Trophoblast cell (in vitro differentiated cells and primary cell): ENCODE data around the gene UBAC2.

ENCODE experiments used
- DNase-seq, 2 donors: peaks; one replicate each; pipeline ENCODE4 v3.0.0-alpha.2; 2016
- H2AFZ ChIP-seq: 2 replicates; pipeline ENCODE4 v1.6.1; 2013; ENCODE audit warnings: low read length, moderate library complexity, mild to moderate bottlenecking; ENCODE audit not compliant: insufficient read depth, poor library complexity
- H2AK5ac ChIP-seq: 2 replicates; pipeline ENCODE4 v1.6.1; 2013; ENCODE audit warnings: mild to moderate bottlenecking, low read length
- H2BK120ac ChIP-seq: 2 replicates; pipeline ENCODE4 v1.6.1; 2013; ENCODE audit warnings: low read length, mild to moderate bottlenecking, moderate library complexity; ENCODE audit not compliant: insufficient read depth, poor library complexity
- H2BK12ac ChIP-seq: 2 replicates; pipeline ENCODE4 v1.6.1; 2013; ENCODE audit warnings: mild to moderate bottlenecking, low read length, moderate library complexity
- H2BK5ac ChIP-seq: 2 replicates; pipeline ENCODE4 v1.6.1; 2013; ENCODE audit warnings: low read length, low read depth, moderate library complexity, mild to moderate bottlenecking; ENCODE audit not compliant: poor library complexity
- H3K14ac ChIP-seq: 2 replicates; pipeline ENCODE4 v1.6.1; 2013; ENCODE audit warnings: mild to moderate bottlenecking, low read length
- H3K18ac ChIP-seq: 2 replicates; pipeline ENCODE4 v1.6.1; 2013; ENCODE audit warnings: mild to moderate bottlenecking, low read length
- H3K23ac ChIP-seq: 2 replicates; pipeline ENCODE4 v1.6.1; 2013; ENCODE audit warnings: low read length
- H3K27ac ChIP-seq: 2 replicates; pipeline ENCODE4 v1.5.1; 2013; ENCODE audit warnings: low read depth, mild to moderate bottlenecking, inconsistent platforms, low read length, moderate library complexity
- H3K27me3 ChIP-seq: 2 replicates; pipeline ENCODE4 v1.6.1; 2013; ENCODE audit warnings: inconsistent platforms, mild to moderate bottlenecking, low read length, moderate library complexity; ENCODE audit not compliant: insufficient read depth
- H3K36me3 ChIP-seq, 2 experiments: 1 replicate in 1 of 2; 2 replicates in 1 of 2; pipeline ENCODE4 v1.6.1; 2013; ENCODE audit warnings: low read length in 2 of 2, mild to moderate bottlenecking in 2 of 2, moderate library complexity in 1 of 2; ENCODE audit not compliant: insufficient read depth in 2 of 2, control insufficient read depth in 1 of 2
- H3K4ac ChIP-seq: 2 replicates; pipeline ENCODE4 v1.6.1; 2013; ENCODE audit warnings: low read depth, mild to moderate bottlenecking, low read length, moderate library complexity
- H3K4me1 ChIP-seq, 2 experiments: 1 replicate in 1 of 2; 2 replicates in 1 of 2; pipeline ENCODE4 v1.6.1; 2013; ENCODE audit warnings: low read length in 2 of 2, mild to moderate bottlenecking in 2 of 2, moderate library complexity in 1 of 2; ENCODE audit not compliant: insufficient read depth in 2 of 2, control insufficient read depth in 1 of 2
- H3K4me2 ChIP-seq: 2 replicates; pipeline ENCODE4 v1.6.1; 2013; ENCODE audit warnings: inconsistent platforms, mild to moderate bottlenecking, low read length, moderate library complexity
- H3K4me3 ChIP-seq: 2 replicates; pipeline ENCODE4 v1.5.1; 2013; ENCODE audit warnings: mild to moderate bottlenecking, low read depth, low read length, inconsistent platforms
- H3K79me1 ChIP-seq: one replicate; pipeline ENCODE4 v1.6.1; 2013; ENCODE audit warnings: low read length
- H3K79me2 ChIP-seq: 2 replicates; pipeline ENCODE4 v1.6.1; 2013; ENCODE audit warnings: low read length, mild to moderate bottlenecking; ENCODE audit not compliant: control insufficient read depth, insufficient read depth, poor library complexity
- H3K9ac ChIP-seq: 2 replicates; pipeline ENCODE4 v1.6.1; 2013; ENCODE audit warnings: mild to moderate bottlenecking, low read length
- H3K9me3 ChIP-seq: 2 replicates; pipeline ENCODE4 v1.6.1; 2013; ENCODE audit warnings: low read depth, mild to moderate bottlenecking, control low read depth, inconsistent platforms, low read length; ENCODE audit not compliant: insufficient read depth
- H4K12ac ChIP-seq: 2 replicates; pipeline ENCODE4 v1.6.1; 2013; ENCODE audit warnings: low read depth, mild to moderate bottlenecking, low read length, moderate library complexity
- H4K8ac ChIP-seq: 2 replicates; pipeline ENCODE4 v1.6.1; 2013; ENCODE audit warnings: low read depth, mild to moderate bottlenecking, low read length, moderate library complexity
- H4K91ac ChIP-seq: one replicate; pipeline ENCODE4 v1.6.1; 2013; ENCODE audit warnings: low read depth, mild to moderate bottlenecking, low read length, moderate library complexity
- WGBS: extraction: QIAGEN DNeasy Blood & Tissue Kit; methylation state at CpG from one replicate; pipeline ENCODE4 v1.1.7; 2013; ENCODE audit warnings: missing lambda C conversion rate; ENCODE audit not compliant: insufficient read length, insufficient coverage; ENCODE audit errors: extremely low coverage; 5-methylcytosine and 5-hydroxymethylcytosine counted together

The UBAC2 gene

GRCh38 chr13:99224021-99224420, 23.4 kb downstream of the UBAC2 start:
- H2BK120ac ChIP-seq, result no peak overlapping the region
- WGBS, result no CpG with 5 or more reads among the region's 2 CpGs
- H3K4me1 ChIP-seq, result peaks cover 2 to 3% of the 10 kb centered on the region in 2 experiments
- H3K27ac ChIP-seq, result no peak overlapping the region
- H3K79me2 ChIP-seq, result peaks cover 6% of the 10 kb centered on the region
- no peak overlapping the region for H3K23ac ChIP-seq
- no peak for DNase-seq
- no peak overlapping the region for H2AFZ ChIP-seq
- H3K9me3 ChIP-seq, result no peaks in the 10 kb centered on the region
- no peak overlapping the region for H2AK5ac ChIP-seq
- H3K79me1 ChIP-seq, result no peaks in the 10 kb centered on the region
- H4K8ac ChIP-seq, result no peak overlapping the region
- no peak overlapping the region for H3K18ac ChIP-seq
- H2BK5ac ChIP-seq, result no peak overlapping the region
- no peaks in the 10 kb centered on the region for H3K27me3 ChIP-seq
- no peak overlapping the region for H3K14ac ChIP-seq
- no peak overlapping the region for H4K12ac ChIP-seq
- no peak overlapping the region for H3K4ac ChIP-seq
- H3K9ac ChIP-seq, result no peak overlapping the region
- H2BK12ac ChIP-seq, result no peak overlapping the region
- no peak overlapping the region for H3K4me3 ChIP-seq
- H3K36me3 ChIP-seq, result peaks cover 3 to 6% of the 10 kb centered on the region in 2 experiments
- H3K4me2 ChIP-seq, result no peak overlapping the region
- H4K91ac ChIP-seq, result no peak overlapping the region

DNA sequence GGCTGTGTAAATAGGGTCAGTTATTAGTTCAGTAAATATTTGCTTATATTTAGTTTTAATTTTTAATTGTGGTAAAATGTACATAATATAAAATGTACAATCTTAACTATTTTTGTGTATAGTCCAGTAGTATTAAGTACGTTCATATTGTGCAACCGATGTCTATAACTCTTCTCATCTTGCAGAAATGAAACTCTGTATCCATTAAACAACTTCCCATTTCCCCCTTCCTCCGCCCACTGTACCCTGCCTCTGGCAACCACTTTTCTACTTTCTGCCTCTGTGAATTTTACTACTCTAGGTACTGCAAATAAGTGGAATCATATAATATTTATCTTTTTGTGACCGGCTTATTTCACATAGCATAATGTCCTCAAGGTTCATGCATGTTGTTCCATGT, 24.4 kb downstream of the UBAC2 start:
- WGBS, result no CpG with 5 or more reads among the region's 4 CpGs
- Histone ChIP-seq H3K79me2 (peaks cover 8% of the 10 kb centered on the region), H3K9me3 (no peaks in the 10 kb centered on the region), H2AFZ (no peak overlapping the region), H2BK12ac (no peak overlapping the region), H2BK5ac (no peak overlapping the region), H3K23ac (no peak overlapping the region), H4K12ac (no peak overlapping the region), H3K27ac (no peak overlapping the region), H4K8ac (no peak overlapping the region), H3K4me3 (no peak overlapping the region), H3K9ac (no peak overlapping the region), H3K36me3 (peaks cover 3 to 6% of the 10 kb centered on the region in 2 experiments), H2BK120ac (no peak overlapping the region), H3K79me1 (no peaks in the 10 kb centered on the region), H2AK5ac (no peak overlapping the region), H3K4me2 (no peak overlapping the region), H4K91ac (no peak overlapping the region), H3K27me3 (no peaks in the 10 kb centered on the region), H3K14ac (no peak overlapping the region), H3K18ac (no peak overlapping the region), H3K4me1 (peaks cover 3% of the 10 kb centered on the region in 2 experiments), H3K4ac (no peak overlapping the region)
- peak in 1 of 2 donors; percentile 8 for DNase-seq

DNA sequence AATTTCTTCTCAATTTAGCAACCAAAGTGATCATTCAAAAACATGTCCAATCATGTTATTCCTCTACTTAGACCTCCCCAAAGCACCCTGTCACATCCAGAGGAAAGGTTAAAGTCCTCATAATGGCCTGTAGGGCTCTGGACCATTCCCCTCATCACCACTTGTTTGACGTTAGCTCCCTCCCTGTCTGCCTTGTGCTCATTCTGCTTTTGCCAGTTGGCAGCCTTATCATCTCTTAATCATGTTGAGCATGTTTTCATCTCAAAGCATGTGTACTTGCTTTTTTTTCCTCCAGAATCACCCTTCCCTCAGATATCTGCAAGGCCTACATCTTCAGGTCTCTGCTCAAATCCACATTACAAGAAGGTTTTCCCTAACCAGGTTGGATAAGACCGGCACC, 25.9 kb downstream of the UBAC2 start:
- H3K4me2 ChIP-seq, result no peak overlapping the region
- no peak for DNase-seq
- no peak overlapping the region for H4K12ac ChIP-seq
- H3K36me3 ChIP-seq, result peaks cover 2 to 6% of the 10 kb centered on the region in 2 experiments
- no peak overlapping the region for H3K27ac ChIP-seq
- H3K18ac ChIP-seq, result no peak overlapping the region
- H2BK120ac ChIP-seq, result no peak overlapping the region
- no peak overlapping the region for H2AFZ ChIP-seq
- H3K27me3 ChIP-seq, result no peaks in the 10 kb centered on the region
- H2AK5ac ChIP-seq, result no peak overlapping the region
- H3K9ac ChIP-seq, result no peak overlapping the region
- H3K4me3 ChIP-seq, result no peak overlapping the region
- H2BK12ac ChIP-seq, result no peak overlapping the region
- H2BK5ac ChIP-seq, result no peak overlapping the region
- H3K4me1 ChIP-seq, result peaks cover 3 to 5% of the 10 kb centered on the region in 2 experiments
- no peak overlapping the region for H3K14ac ChIP-seq
- H4K8ac ChIP-seq, result no peak overlapping the region
- peak overlapping the region; percentile 1 for H3K4ac ChIP-seq
- no peaks in the 10 kb centered on the region for H3K9me3 ChIP-seq
- no peak overlapping the region for H4K91ac ChIP-seq
- H3K79me2 ChIP-seq, result peaks cover 8% of the 10 kb centered on the region
- no CpG with 5 or more reads among the region's 2 CpGs for WGBS
- H3K23ac ChIP-seq, result no peak overlapping the region
- no peaks in the 10 kb centered on the region for H3K79me1 ChIP-seq

DNA sequence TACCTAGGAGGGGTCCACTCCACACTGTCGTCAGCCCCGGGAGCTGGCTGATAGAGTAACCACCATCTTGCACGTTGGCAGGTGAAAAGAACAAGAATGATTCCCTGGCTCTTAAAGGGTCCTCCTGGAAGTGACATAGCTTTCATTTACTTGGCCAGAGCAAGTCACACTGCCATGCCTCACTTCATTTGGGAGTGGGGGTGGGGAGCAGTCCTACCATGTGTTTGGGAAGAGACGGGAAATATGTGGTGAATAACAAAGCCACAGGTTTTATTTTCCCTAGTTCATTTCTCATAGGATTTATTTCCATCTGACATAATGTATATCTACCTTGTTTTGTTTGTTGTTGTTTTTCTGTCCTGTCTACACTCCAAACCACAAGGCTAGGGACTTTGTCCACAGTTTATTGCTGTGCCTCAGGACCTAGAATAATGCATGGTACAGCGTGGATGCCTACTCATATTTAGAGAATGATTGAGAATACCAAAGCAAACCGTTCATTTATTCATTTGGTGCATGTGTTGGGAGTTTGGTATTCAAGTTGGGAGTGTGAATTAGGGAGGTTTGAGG, 26.8 kb downstream of the UBAC2 start:
- no peaks in the 10 kb centered on the region for H3K9me3 ChIP-seq
- WGBS, result no CpG with 5 or more reads among the region's 6 CpGs
- H2BK120ac ChIP-seq, result no peak overlapping the region
- H4K12ac ChIP-seq, result no peak overlapping the region
- no peak overlapping the region for H2BK5ac ChIP-seq
- no peak overlapping the region for H2AK5ac ChIP-seq
- no peak overlapping the region for H2BK12ac ChIP-seq
- no peak overlapping the region for H3K14ac ChIP-seq
- H3K79me1 ChIP-seq, result no peaks in the 10 kb centered on the region
- no peaks in the 10 kb centered on the region for H3K27me3 ChIP-seq
- H2AFZ ChIP-seq, result no peak overlapping the region
- no peak overlapping the region for H3K4ac ChIP-seq
- no peak overlapping the region for H3K4me3 ChIP-seq
- H3K36me3 ChIP-seq, result peaks cover 0 to 6% of the 10 kb centered on the region in 2 experiments
- no peak overlapping the region for H4K91ac ChIP-seq
- H3K4me1 ChIP-seq, result peaks cover 3 to 5% of the 10 kb centered on the region in 2 experiments
- DNase-seq, result no peak
- no peak overlapping the region for H3K9ac ChIP-seq
- H4K8ac ChIP-seq, result no peak overlapping the region
- H3K79me2 ChIP-seq, result peaks cover 6% of the 10 kb centered on the region
- no peak overlapping the region for H3K23ac ChIP-seq
- no peak overlapping the region for H3K27ac ChIP-seq
- peak overlapping the region; percentile 5 for H3K18ac ChIP-seq
- no peak overlapping the region for H3K4me2 ChIP-seq
